Ureter (tissue), 1 donor: ENCODE measurements around the gene TIMM44. TPM values are rescaled to one million over a fixed set of nuclear protein-coding genes. Genes with fewer than 3 reads are reported as not detected.
"Not testable (repeated sequence)": the region's sequence is repeated elsewhere in the genome, so short reads cannot be mapped to it uniquely, and the experiment has no call there.

Experiments used
- DNase-seq: peaks from one replicate; pipeline ENCODE4 v3.0.0-alpha.2; 2020; ENCODE audit warnings: low spot score
- total RNA-seq: library from RNA; stranded (reverse); gene quantifications from one replicate; pipeline ENCODE4 v1.2.4, GENCODE V29; 2023
- donor health status: DM: yes; HTN: yes; CAD: no.

TIMM44 gene
- total RNA-seq, 1 donor from 2014 or later = 78.3 TPM

DNA sequence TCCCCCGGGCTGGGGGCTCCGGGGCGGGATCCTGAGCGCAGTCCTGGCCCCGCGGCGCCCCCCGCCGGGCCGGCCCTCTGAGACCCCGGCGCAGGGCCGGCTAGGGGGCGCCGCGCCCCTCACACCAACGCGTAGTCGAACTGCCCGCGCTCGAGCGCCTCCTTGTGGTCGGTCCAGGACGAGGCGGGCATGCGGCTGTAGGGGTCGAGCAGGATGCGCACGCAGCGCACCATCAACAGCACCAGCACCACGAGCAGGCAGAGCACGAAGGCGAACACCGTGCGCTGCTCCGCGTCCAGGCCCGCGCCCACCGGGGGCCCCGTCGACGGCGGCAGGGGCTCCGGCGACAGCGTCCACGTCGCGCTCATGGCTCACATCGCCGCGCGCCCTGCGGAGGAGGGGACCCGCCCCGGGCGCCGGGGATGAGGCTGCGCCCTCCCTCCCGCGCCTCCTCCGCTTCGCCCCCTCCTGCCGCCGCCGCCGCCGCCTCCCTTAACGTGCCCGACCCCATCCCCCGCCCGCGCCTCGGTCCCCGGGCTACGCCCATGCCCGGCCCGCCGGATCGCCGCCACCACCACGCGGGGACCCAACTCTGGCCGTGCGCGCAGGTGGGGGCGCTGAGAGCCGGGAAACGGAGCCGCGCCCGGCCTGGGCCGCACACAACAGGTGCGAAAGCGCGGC lies 18.2 kb downstream of the TIMM44 start:
- peak; percentile 62 for DNase-seq

DNA sequence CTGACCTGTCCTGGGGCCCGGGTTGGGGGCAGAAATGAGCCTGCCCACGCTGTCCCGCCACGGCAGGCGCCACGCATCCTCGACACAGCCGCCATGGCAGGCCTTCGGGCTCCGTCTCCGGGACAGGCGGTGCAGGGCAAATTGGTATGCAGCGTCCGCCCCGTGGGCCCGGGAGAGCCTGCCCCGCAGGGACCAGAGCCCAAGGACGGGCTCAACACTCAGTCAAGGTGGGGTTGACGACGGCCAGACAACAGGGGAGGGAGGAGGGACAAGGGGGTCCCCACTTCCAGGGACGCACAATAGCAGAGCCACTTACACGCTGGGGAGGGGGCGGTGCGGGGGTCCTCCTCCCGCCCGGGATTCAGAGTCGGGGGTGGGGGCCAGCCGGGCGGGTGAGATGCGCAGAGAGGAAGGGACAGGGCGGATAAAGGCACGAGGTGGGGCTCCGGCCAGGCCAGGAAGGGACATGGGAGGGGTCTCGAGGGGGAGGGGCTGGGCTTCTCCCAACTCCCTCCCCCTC lies 18.8 kb downstream of the TIMM44 start:
- DNase-seq = no peak

DNA sequence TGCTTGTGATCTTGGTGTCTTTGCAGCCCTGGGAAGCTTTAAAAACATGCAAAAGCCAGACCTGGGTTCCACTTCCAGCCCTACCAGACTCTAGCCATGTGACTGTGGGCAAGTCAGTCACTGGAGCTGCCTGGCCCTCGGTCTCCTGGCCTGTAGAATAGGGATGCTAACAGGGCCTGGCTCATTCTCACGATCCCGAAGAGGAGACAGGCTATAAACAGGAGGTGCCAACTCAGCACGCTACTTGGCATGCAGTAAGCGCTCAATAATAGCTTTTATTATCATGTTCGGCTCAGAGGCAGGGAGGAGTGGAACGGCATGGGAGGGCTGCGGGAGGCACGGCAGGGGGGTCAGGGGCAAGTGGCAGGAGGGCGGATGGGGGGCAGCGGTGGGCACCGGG lies 19.2 kb downstream of the TIMM44 start:
- no peak for DNase-seq

DNA sequence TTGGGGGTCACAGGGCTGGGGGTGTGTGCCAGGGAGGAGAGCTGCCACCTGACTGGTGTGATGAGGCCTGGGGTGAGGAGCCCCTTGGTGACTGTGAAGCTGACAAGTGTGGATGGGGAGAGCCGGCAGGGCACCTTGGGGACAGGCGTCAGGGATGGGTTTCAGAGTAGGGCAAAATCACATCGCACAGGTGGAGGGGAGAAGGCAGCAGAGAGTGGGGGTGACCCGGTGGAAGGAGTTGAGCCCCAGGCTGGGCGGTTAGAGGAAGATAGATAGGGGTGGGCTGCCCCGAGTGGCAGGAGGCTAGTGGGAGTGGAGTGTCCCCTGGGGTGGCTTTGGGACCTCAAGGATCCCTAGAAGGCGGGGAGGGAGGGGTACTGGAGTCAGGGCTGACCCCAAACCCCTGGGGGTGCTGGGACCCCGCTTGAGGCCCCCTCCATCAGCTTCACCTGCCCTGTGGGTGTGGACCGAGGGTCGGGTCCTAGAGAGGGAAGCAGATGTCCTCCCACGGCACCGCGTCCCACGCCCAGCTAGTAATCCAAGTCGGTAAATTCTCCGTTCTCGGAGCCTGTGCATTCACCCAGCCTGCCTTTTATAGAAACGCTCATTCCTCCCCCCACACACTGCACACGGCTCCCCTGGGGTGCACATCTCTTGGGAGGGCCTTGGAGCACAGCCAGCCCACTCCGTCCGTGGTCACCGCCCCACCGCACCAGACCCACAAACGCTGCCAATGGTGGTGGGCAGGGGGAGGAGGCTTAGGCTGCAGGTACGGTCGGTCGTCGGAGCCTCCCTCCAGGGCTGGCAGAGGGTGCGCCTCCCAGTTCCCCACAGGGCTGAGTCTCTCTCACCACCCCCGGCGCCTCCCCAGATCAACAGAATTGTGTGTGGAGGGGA lies 19.9 kb downstream of the TIMM44 start:
- no peak for DNase-seq

DNA sequence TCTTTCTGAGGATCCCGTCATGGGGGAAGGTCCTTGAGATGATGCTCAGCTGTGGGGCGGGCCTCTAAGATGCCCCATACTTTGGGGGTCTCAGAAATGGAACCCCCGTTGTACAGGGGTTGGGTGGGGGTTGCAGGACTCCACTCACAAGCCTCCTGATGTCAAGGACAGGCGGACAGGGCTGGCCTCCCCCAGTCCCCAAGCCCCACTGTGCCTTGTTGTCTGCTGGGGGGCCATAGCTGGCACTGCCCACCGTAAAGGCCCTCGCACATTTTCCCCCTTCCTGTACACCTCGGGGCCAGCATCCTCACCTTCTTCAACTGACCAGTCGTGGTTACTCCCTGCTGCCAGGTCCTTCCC lies 20.6 kb downstream of the TIMM44 start:
- DNase-seq = no peak

DNA sequence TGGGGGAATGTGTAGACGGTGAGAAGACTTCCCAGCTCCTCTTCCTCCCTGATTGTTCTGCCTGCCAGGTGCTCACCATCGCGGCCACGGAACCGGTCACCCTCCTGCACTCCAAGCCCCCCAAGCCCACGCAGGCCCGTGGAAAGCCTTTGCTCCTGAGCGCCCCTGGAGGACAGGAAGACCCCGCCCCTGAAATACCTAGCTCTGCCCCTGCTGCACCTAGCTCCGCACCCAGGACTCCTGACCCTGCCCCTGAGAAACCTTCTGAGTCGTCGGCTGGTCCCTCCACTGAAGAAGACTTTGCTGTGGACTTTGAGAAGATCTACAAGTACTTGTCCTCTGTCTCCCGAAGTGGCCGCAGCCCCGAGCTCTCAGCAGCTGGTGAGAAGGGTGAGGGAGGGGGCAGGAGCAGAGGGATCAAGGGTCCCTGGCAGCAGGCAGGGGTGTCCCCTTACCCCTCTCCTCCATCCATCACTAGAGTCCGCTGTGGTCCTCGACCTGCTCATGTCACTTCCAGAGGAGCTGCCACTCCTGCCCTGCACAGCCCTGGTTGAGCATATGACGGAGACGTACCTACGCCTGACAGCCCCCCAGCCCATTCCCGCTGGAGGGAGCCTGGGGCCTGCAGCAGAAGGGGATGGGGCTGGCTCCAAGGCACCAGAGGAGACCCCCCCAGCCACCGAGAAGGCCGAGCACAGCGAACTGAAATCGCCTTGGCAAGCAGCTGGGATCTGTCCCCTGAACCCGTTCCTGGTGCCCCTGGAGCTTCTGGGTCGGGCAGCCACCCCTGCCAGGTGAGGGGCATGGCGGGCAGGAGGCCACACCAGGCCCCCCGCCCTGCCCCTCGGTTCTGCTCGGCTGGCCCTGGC lies 21.3 kb downstream of the TIMM44 start:
- peak; percentile 56 for DNase-seq

DNA sequence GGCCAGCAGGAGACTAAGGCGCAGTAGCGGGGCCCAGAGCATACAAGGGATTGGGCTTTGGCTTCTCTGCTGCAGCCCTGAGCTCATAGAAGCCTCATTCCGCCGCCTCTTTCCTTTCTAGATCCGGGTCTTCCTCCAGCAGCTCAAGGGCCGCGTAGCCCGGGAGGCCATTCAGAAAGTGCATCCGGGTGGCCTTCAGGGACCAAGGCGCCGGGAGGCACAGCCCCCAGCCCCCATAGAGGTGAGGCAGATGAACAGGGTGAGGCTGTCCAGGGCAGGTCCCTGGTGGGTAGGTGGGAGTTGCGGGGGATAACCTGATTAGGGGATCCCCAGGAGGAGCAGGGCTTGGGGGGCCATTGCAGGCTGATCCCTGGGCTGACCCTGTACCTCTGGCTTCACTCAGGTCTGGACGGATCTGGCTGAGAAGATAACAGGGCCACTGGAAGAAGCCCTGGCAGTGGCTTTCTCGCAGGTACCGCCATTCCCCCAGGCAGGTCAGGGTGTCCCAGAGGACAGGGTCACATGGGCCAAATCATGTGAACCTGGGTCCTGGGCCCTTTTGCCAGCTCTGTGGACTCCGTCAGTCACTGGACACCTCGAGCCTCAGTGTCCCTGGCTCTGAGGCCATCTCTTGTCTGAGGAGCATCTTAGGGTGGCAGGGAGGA lies 22.0 kb downstream of the TIMM44 start:
- peak; percentile 53 for DNase-seq

DNA sequence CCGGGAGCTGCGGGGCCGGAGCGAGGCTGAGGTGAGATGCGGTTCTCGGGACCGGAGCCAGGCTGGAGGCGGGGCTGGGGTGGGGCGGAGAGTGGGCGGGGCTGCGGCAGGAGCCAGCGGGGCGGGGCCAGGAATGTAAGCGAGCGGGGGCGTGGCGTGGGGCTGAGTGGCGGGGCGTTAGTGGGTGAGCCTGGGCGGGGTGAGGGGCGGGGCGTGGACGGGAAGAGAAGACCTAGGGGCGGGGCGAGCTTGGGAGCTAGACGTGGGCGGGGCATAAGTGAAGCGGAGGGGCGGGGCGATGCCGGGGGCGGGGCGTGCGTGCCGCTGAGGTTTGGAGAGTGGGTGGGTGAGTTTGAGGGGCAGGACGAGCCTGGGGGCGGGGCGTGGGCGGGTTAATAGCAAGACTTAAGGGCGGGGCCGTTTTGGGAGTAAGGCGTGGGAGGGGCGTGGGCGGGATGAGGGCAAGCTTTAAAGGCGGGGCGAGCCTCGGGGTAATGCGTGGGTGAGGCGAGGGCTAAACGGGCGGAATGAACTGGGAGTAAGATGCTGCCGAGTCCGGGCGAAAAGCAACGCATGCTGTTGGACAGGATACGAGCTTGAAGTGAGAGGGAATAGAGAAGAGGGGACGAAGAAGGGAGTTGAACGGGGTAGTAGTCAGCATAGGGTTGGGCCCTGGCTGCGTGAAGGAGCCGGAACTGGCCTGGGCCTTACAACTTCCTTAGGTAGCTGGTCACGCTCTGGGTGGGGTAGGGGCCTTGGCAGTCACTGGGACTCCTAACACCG lies 22.8 kb downstream of the TIMM44 start:
- peak; percentile 100 for DNase-seq

DNA sequence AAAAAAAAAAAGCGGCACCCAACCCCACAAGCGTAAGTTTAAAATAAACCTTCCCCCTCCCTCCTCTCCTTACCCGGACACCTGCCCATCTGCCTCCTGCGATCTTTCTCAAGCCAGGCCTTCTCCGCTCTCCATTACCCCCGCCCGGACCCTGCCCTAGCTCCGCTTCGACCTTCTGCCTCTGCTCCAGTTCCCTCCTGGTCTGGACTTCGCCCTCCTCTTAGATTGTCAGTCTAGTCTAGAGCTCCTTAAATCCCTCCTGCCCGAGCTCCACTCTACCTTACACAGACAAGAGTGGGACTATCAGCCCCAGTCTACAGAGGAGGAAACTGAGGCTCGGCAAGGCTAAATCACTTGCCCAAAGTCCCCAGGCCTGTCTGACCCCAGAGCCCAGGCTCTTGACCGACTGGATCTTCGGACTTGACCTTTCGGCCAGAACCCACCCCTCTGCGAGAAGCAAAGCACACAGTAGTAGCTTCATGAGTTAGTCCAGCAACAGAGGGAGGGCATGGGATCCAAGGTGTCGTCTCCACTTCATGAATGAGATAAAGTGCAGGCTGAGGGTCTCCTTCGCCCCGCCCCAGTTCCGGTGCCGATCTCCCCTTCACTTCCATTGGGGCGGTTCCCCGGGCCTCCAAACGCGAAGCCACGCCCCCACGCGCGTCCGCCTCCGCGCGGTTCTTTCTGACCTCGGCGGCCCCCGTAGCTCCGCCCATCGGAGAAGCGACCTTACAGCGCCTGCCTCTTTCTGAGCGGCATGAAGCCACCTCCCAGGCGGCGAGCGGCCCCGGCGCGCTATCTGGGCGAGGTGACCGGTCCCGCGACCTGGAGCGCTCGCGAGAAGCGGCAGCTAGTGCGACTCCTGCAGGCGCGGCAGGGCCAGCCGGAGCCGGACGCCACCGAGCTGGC lies 23.6 kb downstream of the TIMM44 start, which contains the start of gene SNAPC2:
TSS of gene SNAPC2 (plus strand) at position 729 of the 909 bp plus-strand sequence. CDS start at position 758, 29 bp downstream.
- DNase-seq = peak; percentile 97

DNA sequence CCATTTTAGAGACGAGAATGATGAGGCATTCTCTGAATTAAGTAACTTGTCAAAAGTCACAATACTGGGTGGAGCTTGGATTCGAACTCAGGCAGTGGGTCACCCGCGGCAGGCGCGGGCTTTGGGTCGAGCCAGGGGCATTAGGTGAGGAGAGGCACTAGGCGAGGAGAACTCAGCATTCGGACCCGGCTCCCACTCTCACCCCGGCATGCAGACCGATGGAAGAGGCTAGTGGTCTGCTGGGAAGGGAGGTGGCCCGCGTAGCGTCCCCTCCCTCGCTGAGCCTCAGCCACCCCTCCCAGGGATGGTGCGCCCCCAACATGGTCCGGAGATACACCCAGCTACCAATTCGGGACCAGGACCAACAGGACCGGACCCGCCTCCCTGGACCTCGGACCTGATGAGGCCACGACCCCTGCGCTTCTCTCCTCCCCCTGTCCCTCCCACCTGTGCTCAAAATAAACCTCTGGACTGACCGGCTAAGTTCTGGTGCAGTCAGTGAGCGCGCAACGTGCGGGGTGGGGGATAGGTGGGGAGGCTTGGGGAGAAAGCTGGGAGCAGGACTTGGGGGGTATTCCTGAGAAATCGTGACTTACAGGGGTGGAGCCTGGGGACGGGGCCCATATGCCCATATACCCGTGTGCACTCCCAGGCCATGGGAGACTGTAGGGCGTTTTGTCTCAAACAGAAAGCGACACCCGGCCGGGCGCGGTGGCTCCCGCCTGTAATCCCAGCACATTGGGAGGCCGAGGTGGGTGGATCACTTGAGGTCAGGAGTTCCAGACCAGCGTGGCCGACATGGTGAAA lies 24.6 kb downstream of the TIMM44 start:
- peak; percentile 57 for DNase-seq

DNA sequence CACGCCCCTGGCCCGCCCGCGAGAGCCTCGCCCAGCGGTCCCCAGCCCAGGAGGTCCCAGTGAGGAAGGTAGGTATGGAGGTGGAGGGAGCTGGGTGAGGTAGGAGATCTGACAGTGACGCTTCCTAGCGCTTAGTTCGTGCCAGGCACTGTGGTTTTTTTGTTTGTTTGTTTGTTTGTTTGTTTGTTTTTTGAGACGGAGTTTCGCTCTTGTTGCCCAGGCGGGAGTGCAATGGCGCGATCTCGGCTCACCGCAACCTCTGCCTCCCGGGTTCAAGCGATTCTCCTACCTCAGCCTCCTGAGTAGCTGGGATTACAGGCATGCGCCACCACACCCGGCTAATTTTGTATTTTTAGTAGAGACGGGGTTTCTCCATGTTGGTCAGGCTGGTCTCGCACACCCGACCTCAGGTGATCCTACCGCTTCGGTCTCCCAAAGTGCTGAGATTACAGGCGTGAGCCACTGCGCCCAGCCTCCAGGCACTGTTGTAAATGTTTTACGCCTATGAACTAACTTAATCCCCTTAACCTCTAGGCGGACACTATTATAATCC lies 25.3 kb downstream of the TIMM44 start:
- not testable (repeated sequence) for DNase-seq

DNA sequence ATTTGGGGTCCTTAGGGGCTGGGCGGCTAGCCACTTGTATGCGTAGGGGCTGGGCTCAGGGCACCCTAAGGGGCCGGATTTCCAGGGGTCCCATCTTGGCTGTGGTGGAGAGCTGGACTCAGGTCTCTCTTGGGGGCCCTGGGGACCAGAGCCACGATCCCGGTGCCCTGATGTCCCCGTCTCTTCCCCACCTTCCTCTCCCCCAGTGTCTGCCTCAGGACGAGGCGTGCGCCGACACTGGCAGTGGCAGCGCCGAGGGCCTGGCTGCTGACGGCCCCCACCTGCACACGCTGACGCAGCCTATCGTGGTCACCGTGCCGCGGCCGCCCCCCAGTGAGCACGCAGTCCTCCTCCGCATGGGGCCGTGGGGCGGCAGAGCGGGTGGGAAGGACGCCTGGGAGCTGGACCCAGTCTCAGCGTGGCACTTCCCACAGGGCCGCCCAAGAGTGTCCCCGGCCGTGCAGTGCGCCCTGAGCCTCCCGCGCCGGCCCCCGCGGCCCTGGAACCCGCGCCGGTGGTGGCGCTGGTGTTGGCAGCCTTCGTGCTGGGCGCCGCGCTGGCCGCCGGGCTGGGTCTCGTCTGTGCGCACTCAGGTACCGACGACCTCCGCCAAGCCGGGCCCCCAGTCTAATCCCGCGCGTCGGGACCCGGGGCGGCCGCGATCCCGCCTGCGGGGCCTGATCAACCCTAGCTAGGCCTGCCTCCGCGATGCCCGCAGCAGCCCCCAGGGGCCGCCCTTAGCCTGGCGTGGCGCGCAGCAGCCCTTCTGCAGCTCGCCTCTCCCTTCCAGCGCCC lies 26.0 kb downstream of the TIMM44 start:
- DNase-seq = no peak

DNA sequence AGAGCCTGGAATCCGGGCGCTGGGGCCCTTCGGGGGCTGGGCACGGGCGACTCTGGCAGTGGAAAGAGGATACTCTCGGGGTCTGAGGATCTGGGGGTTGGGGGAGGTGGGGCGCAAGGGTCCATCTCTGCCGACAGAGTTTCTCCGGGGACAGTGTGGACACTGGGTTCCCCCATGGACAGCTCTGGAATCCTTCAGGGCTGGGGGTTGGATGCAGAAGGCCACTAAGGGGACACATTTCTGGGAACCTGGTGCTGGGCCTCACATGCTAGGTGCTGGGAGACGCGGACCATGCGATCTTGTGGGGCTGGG lies 26.6 kb downstream of the TIMM44 start:
- no peak for DNase-seq

DNA sequence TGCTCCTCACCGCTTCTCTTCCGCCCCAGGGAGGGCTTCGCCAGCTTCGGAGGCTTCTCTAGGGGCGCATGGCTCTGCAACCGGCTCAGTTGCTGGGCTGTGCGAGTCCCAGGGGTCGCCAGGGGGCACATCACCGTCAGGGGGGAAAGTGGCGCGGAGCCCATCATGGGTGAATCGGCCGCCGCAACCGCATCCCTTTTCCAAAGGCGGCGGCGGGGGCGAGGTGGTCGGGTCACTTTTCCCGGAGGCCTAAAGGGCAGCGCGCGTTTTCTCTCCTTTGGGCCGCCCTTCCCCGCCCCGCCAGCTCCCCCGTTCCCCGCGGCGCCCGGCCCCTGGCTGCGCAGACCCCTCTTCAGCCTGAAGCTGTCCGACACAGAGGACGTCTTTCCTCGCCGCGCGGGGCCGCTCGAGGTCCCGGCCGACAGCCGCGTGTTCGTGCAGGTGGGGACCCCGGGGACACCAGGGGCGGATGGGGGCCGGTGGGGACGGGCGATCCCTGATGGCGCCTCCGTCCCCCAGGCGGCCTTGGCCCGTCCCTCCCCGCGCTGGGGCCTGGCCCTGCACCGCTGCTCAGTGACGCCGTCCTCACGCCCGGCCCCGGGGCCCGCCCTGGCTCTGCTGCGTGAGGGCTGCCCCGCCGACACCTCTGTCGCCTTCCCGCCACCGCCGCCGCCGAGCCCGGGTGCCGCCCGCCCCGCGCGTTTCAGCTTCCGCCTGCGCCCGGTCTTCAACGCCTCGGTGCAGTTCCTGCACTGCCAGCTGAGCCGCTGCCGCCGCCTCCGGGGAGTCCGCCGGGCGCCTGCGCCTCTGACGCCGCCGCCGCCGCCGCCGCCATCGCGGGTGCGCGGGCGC lies 27.1 kb downstream of the TIMM44 start:
- no peak for DNase-seq

DNA sequence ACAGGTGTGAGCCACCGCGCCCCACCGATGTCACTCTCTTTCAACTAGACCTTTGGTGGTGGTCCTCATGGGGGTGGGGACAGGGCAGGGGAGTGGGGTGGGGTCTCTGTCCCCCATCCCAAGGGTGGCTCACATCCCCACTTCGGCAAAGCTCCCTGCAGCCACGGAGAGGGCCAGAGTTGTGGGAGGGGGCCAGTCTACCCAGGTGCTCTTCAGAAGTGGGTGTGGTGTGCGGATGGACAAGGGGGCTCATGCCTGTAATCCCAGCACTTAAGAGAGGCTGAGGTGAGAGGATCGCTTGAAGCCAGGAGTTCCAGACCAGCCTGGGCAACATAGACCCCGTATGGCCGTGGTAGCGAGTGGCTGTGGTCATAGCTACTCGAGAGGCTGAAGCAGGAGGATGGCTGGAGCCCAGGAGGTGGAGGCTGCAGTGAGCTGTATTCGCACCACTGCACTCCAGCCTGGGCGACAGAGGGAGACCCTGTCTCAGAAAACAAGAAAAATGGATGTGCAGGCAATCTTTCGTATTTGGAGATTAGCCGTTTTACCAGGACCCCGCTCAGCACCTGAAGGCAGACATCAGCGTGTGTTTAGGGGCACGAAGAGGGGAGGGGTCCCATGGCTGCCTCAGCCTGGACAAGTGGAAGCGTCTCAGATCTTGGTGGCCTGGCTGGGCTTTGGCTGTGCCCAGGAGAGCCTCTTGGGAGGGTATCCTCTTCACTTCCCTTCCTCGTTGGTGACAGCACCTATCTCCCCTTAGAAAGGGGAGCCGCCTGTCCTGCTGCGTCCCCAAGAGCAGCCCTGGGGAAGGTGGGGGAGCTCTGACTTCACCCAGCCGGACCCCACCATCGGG lies 28.0 kb downstream of the TIMM44 start:
- DNase-seq = no peak

DNA sequence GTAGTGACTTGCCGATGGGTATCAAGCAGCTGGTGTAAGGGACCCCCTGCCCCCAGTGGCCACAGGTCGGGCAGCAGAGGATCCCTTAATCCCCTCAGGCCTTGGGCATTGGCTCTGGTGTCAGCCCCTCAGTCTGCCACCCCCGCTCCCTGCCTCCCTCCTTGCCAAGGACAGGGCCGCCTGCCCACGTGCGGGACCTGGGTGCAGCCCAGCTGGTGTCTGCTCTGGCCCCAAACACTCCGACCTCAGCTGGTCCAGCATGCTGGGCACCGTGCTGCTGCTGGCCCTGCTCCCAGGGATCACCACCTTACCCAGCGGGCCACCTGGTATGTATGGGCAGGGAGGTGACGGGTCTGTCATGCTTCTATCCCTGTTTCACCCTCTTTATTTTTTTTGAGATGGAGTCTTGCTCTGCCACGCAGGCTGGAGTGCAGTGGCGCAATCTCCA lies 28.8 kb downstream of the TIMM44 start, which contains the start of gene TGFBR3L:
TSS of gene TGFBR3L (plus strand) at position 233 of the 448 bp plus-strand sequence.
- no peak for DNase-seq
